H1 (cell line): ENCODE measurements around the gene PGF. TPM values are rescaled to one million over a fixed set of nuclear protein-coding genes. Genes with fewer than 3 reads are reported as not detected.

ENCODE experiments used
- CTCF ChIA-PET: fragments of 300-600 bp; sonication (Branson Sonifier 250); formaldehyde crosslinking; loops from one replicate; lab custom pipeline; 2021; ENCODE audit not compliant: partially characterized antibody; lab: Charles Lee
- POLR2A ChIA-PET: fragments of 300-600 bp; sonication (Branson Sonifier 250); formaldehyde crosslinking; loops from one replicate; lab custom pipeline; 2021; ENCODE audit warnings: inconsistent platforms; ENCODE audit not compliant: partially characterized antibody; lab: Charles Lee
- DNase-seq, 2 experiments: peaks; one replicate each; pipeline versions ENCODE4 v3.0.0 to v3.0.0-alpha.2; 2010 to 2022; ENCODE audit warnings: low spot score in 2 of 2, low read depth in 1 of 2, mixed read lengths in 1 of 2
- FAIRE-seq: peaks from 2 replicates; lab custom pipeline; 2011; peaks lifted over from hg19 to GRCh38; lab: Jason Lieb, UNC
- H2AFZ ChIP-seq: 2 replicates; pipeline ENCODE4 v1.8.1; 2012; ENCODE audit warnings: low read length, inconsistent platforms
- H2AK5ac ChIP-seq: 2 replicates; pipeline ENCODE4 v1.6.1; 2013; ENCODE audit warnings: low read depth, low read length
- H2BK120ac ChIP-seq: replicated peaks from 2 replicates; pipeline ENCODE3; 2013; ENCODE audit warnings: low read depth, low read length, inconsistent platforms
- H2BK12ac ChIP-seq: 2 replicates; pipeline ENCODE4 v1.6.1; 2013; ENCODE audit warnings: low read depth, low read length
- H2BK15ac ChIP-seq: 2 replicates; pipeline ENCODE4 v1.6.1; 2013; ENCODE audit warnings: low read length
- H2BK20ac ChIP-seq: 2 replicates; pipeline ENCODE4 v1.6.1; 2013; ENCODE audit warnings: low read length
- H2BK5ac ChIP-seq: 2 replicates; pipeline ENCODE4 v1.6.1; 2013; ENCODE audit warnings: low read depth, low read length
- H3K14ac ChIP-seq: 2 replicates; pipeline ENCODE4 v1.6.1; 2013; ENCODE audit warnings: inconsistent platforms; ENCODE audit not compliant: insufficient read length
- H3K18ac ChIP-seq: 2 replicates; pipeline ENCODE4 v1.6.1; 2013; ENCODE audit warnings: low read length; ENCODE audit errors: extremely low read depth
- H3K23ac ChIP-seq: 2 replicates; pipeline ENCODE4 v1.6.1; 2013; ENCODE audit warnings: inconsistent platforms; ENCODE audit not compliant: insufficient read length
- H3K23me2 ChIP-seq: 2 replicates; pipeline ENCODE4 v1.6.1; 2013; ENCODE audit warnings: low read depth, low read length
- H3K27ac ChIP-seq: 2 replicates; pipeline ENCODE4 v1.6.1; 2011; ENCODE audit warnings: low read depth, low read length, inconsistent platforms
- H3K27me3 ChIP-seq, 4 experiments: replicated peaks in 1 of 4; 1 replicate in 1 of 4; 2 replicates in 3 of 4; pipeline versions ENCODE4 v1.6.1 to v1.8.1; 2011 to 2013; ENCODE audit warnings: low read length in 3 of 4, mild to moderate bottlenecking in 3 of 4, inconsistent platforms in 2 of 4, mixed read lengths in 2 of 4, moderate library complexity in 1 of 4; ENCODE audit not compliant: control insufficient read depth in 3 of 4, insufficient read depth in 3 of 4; ENCODE audit errors: extremely low read depth in 1 of 4
- H3K36me3 ChIP-seq, 4 experiments: 2 replicates each; pipeline versions ENCODE4 v1.6.1 to v1.8.1; 2011 to 2013; ENCODE audit warnings: mild to moderate bottlenecking in 4 of 4, low read length in 3 of 4, moderate library complexity in 2 of 4, control low read depth in 1 of 4, inconsistent platforms in 1 of 4; ENCODE audit not compliant: insufficient read depth in 4 of 4, control insufficient read depth in 2 of 4
- H3K4ac ChIP-seq: replicated peaks from 2 replicates; pipeline ENCODE3; 2013; ENCODE audit warnings: low read length, low read depth, mixed read lengths, inconsistent platforms; ENCODE audit not compliant: insufficient read length
- H3K4me1 ChIP-seq, 4 experiments: replicated peaks in 1 of 4; 1 replicate in 1 of 4; 2 replicates in 3 of 4; pipeline versions ENCODE4 v1.6.1 to v1.8.1; 2011 to 2013; ENCODE audit warnings: low read length in 3 of 4, inconsistent platforms in 2 of 4, mixed read lengths in 1 of 4; ENCODE audit not compliant: insufficient read depth in 4 of 4, control insufficient read depth in 3 of 4
- H3K4me2 ChIP-seq, 2 experiments: 2 replicates each; pipeline versions ENCODE4 v1.6.1 to v1.8.1; 2011 to 2013; ENCODE audit warnings: low read depth in 2 of 2, low read length in 2 of 2, control low read depth in 1 of 2, inconsistent platforms in 1 of 2, mild to moderate bottlenecking in 1 of 2; ENCODE audit not compliant: insufficient read depth in 1 of 2
- H3K4me3 ChIP-seq, 4 experiments: fragments of 200-600, 300-600 bp in 1 of 4; sonication (generic), shearing (Covaris generic), sonication (Bioruptor Twin) in 1 of 4; 2 replicates each; pipeline versions ENCODE4 v1.5.1 to v1.8.1; 2011 to 2016; ENCODE audit warnings: low read length in 4 of 4, low read depth in 3 of 4, control low read depth in 2 of 4, inconsistent platforms in 2 of 4, mild to moderate bottlenecking in 2 of 4, mixed read lengths in 1 of 4, moderate library complexity in 1 of 4; ENCODE audit not compliant: insufficient read depth in 2 of 4; ENCODE audit errors: extremely low read depth in 1 of 4
- H3K56ac ChIP-seq: replicated peaks from 2 replicates; pipeline ENCODE3; 2013; ENCODE audit warnings: low read depth, mild to moderate bottlenecking, mixed read lengths, low read length, inconsistent platforms; ENCODE audit not compliant: insufficient read length
- H3K79me1 ChIP-seq: 2 replicates; pipeline ENCODE4 v1.6.1; 2013; ENCODE audit warnings: low read depth, low read length, control low read depth
- H3K79me2 ChIP-seq, 2 experiments: 2 replicates each; pipeline versions ENCODE4 v1.6.1 to v1.8.1; 2012 to 2013; ENCODE audit warnings: low read length in 2 of 2, mild to moderate bottlenecking in 2 of 2, inconsistent platforms in 1 of 2; ENCODE audit not compliant: insufficient read depth in 2 of 2, control insufficient read depth in 1 of 2
- H3K9ac ChIP-seq, 4 experiments: replicated peaks in 1 of 4; 1 replicate in 1 of 4; 2 replicates in 3 of 4; pipeline versions ENCODE4 v1.6.1 to v1.8.1; 2011 to 2013; ENCODE audit warnings: low read depth in 3 of 4, low read length in 3 of 4, control low read depth in 2 of 4, mild to moderate bottlenecking in 2 of 4, moderate library complexity in 2 of 4, inconsistent platforms in 1 of 4; ENCODE audit errors: extremely low read depth in 1 of 4
- H3K9me3 ChIP-seq, 2 experiments: 2 replicates each; pipeline versions ENCODE4 v1.6.1 to v1.8.1; 2012 to 2013; ENCODE audit warnings: mild to moderate bottlenecking in 2 of 2, moderate library complexity in 2 of 2, control low read depth in 1 of 2, inconsistent platforms in 1 of 2, low read depth in 1 of 2, low read length in 1 of 2, mixed read lengths in 1 of 2; ENCODE audit not compliant: insufficient read depth in 2 of 2
- H4K20me1 ChIP-seq, 2 experiments: replicated peaks in 1 of 2; 2 replicates each; pipeline versions ENCODE3 to v1.8.1; 2011 to 2013; ENCODE audit warnings: inconsistent platforms in 2 of 2, low read length in 2 of 2, mild to moderate bottlenecking in 1 of 2; ENCODE audit not compliant: insufficient read depth in 2 of 2, control insufficient read depth in 1 of 2
- H4K5ac ChIP-seq: 2 replicates; pipeline ENCODE4 v1.6.1; 2013; ENCODE audit warnings: low read length, low read depth, mixed read lengths, inconsistent platforms; ENCODE audit not compliant: insufficient read length
- H4K8ac ChIP-seq: 2 replicates; pipeline ENCODE4 v1.8.0; 2013; ENCODE audit warnings: mild to moderate bottlenecking, moderate library complexity, low read length, inconsistent platforms; ENCODE audit not compliant: insufficient read depth; ENCODE audit errors: extremely low read depth
- H4K91ac ChIP-seq: replicated peaks from 2 replicates; pipeline ENCODE3; 2013; ENCODE audit warnings: low read length, mixed read lengths, inconsistent platforms; ENCODE audit not compliant: insufficient read length
- CEBPB ChIP-seq: IDR thresholded peaks from 2 replicates; pipeline ENCODE4 v1.6.1; 2012; ENCODE audit warnings: low read depth, low read length
- CHD1 ChIP-seq: IDR thresholded peaks from 2 replicates; pipeline ENCODE4 v1.6.1; 2012; ENCODE audit warnings: low read depth, low read length, improper control_type of control experiment
- EGR1 ChIP-seq: IDR thresholded peaks from 2 replicates; pipeline ENCODE4 v1.6.1; 2011; ENCODE audit warnings: low read depth, low read length, borderline replicate concordance
- JUN ChIP-seq: IDR thresholded peaks from 2 replicates; pipeline ENCODE4 v1.6.1; 2011; ENCODE audit warnings: low read depth, mild to moderate bottlenecking, improper control_type of control experiment, low read length
- KDM1A ChIP-seq: fragments of 200-600, 300-600 bp; sonication (generic); IDR thresholded peaks from 2 replicates; pipeline ENCODE4 v1.7.1; 2016; ENCODE audit warnings: mild to moderate bottlenecking, low read length, borderline replicate concordance
- KDM4A ChIP-seq: IDR thresholded peaks from one replicate; pipeline ENCODE4 v1.7.1; 2012; ENCODE audit warnings: low read depth, mild to moderate bottlenecking, moderate library complexity, low read length, inconsistent platforms; ENCODE audit not compliant: severe bottlenecking
- KDM5A ChIP-seq: fragments of 200-600 bp; IDR thresholded peaks from 2 replicates; pipeline ENCODE4 v1.7.1; 2012; ENCODE audit warnings: mild to moderate bottlenecking, low read length, inconsistent platforms, mixed read lengths
- SAP30 ChIP-seq: fragments of 300-600 bp; sonication (generic); IDR thresholded peaks from 2 replicates; pipeline ENCODE4 v1.7.1; 2012; ENCODE audit warnings: low read length, moderate library complexity, mild to moderate bottlenecking, inconsistent platforms; ENCODE audit not compliant: insufficient read depth, insufficient replicate concordance
- SIN3A ChIP-seq, 2 experiments: IDR thresholded peaks in 1 of 2; conservative IDR thresholded peaks in 1 of 2; 2 replicates each; pipeline ENCODE4 v1.6.1; 2011 to 2012; ENCODE audit warnings: low read length in 2 of 2, improper control_type of control experiment in 1 of 2, low read depth in 1 of 2, mild to moderate bottlenecking in 1 of 2
- SIX5 ChIP-seq: IDR thresholded peaks from 2 replicates; pipeline ENCODE4 v1.6.1; 2011; ENCODE audit warnings: mild to moderate bottlenecking, low read depth, low read length
- SP4 ChIP-seq: IDR thresholded peaks from 2 replicates; pipeline ENCODE4 v1.6.1; 2012; ENCODE audit warnings: low read length, inconsistent platforms
- TCF12 ChIP-seq: IDR thresholded peaks from 2 replicates; pipeline ENCODE4 v1.6.1; 2011; ENCODE audit warnings: low read depth, mild to moderate bottlenecking, low read length
- USF2 ChIP-seq: IDR thresholded peaks from 2 replicates; pipeline ENCODE4 v1.6.1; 2011; ENCODE audit warnings: low read length, improper control_type of control experiment
- YY1 ChIP-seq: IDR thresholded peaks from 2 replicates; pipeline ENCODE4 v1.6.1; 2011; ENCODE audit warnings: low read depth, mild to moderate bottlenecking, low read length
- WGBS, 2 experiments: shearing (Covaris generic) in 1 of 2; methylation state at CpG; one replicate each; pipeline versions ENCODE4 v1.1.6 to v1.1.7; 2013 to 2015; ENCODE audit warnings: low lambda C conversion rate in 2 of 2, mixed read lengths in 2 of 2, inconsistent platforms in 1 of 2, low coverage in 1 of 2, missing lambda C conversion rate in 1 of 2; ENCODE audit not compliant: insufficient replicate concordance in 2 of 2, insufficient coverage in 1 of 2, insufficient read length in 1 of 2; ENCODE audit errors: extremely low coverage in 1 of 2, missing lambda C conversion rate in 1 of 2; 5-methylcytosine and 5-hydroxymethylcytosine counted together
- polyA plus RNA-seq, 7 experiments: library from polyadenylated mRNA; depleted of rRNA in 3 of 7; stranded (reverse) in 5 of 7; unstranded in 2 of 7; fragments of >200 nt in 5 of 7; fragments of 200-250 nt in 2 of 7; gene quantifications; 1 replicate in 5 of 7; 2 replicates in 1 of 7; 4 replicates in 1 of 7; pipeline versions ENCODE4 v1.2.1 to v1.2.3, GENCODE V29; 2011 to 2013; ENCODE audit warnings: missing spikeins in 2 of 7, mixed read lengths in 2 of 7
- total RNA-seq: library from RNA; stranded (reverse); fragmentation: NEBNext Ultra II Directional; extraction: Animal tissue kit (Norgen Biotek cat#: 25700); gene quantifications from 2 replicates; pipeline ENCODE4 v1.2.1, GENCODE V29; 2021

Gene PGF
- total and polyA plus RNA-seq, 2 of the 8 experiments (the other 6 are each of a cell fraction or from before 2014, with no cell fraction given): 2.1 to 4.1 TPM

- Histone ChIP-seq H4K91ac (no peak overlapping the region), H3K14ac (no peak overlapping the region), H2BK15ac (no peak overlapping the region), H4K5ac (no peak overlapping the region), H3K4me1 (peaks cover 0 to 30% (median 24%) of the 10 kb centered on the region in 4 experiments; a peak in 6 of 7 replicates), H4K8ac (no peak overlapping the region), H2AFZ (no peak overlapping the region), H3K18ac (no peak overlapping the region), H3K9me3 (no peaks in the 10 kb centered on the region), H2AK5ac (no peak overlapping the region), H4K20me1 (no peaks in the 10 kb centered on the region), H3K36me3 (no peaks in the 10 kb centered on the region), H3K79me2 (no peaks in the 10 kb centered on the region), H3K79me1 (no peaks in the 10 kb centered on the region), H2BK12ac (no peak overlapping the region), H3K4me3 (no peak overlapping the region), H3K27ac (no peak overlapping the region), H3K4me2 (no peak overlapping the region), H3K9ac (no peak overlapping the region), H3K56ac (no peak overlapping the region), H2BK120ac (no peak overlapping the region), H3K27me3 (peaks cover 0 to 2% (median 0%) of the 10 kb centered on the region in 4 experiments; a peak in 1 of 7 replicates), H3K23ac (no peak overlapping the region), H3K23me2 (no peaks in the 10 kb centered on the region), H2BK20ac (no peak overlapping the region), H2BK5ac (no peak overlapping the region), H3K4ac (no peak overlapping the region)
- POLR2A ChIA-PET: no interaction called here
- 63% methylated on average over 1 of the region's 1 CpG; no CpG with 5 or more reads in 1 of the 2 experiments for WGBS, 2 experiments
- FAIRE-seq (no peak), DNase-seq (no peak)
- CTCF ChIA-PET: interaction anchor here (0.7 to 1.5 kb wide), 7 partner anchors 9 to 78 kb away, joined by 3 to 7 read pairs (median 3); no protein-coding TSS in a partner anchor
- TF ChIP-seq SIX5 (no peak), TCF12 (no peak), CEBPB (no peak), EGR1 (no peak), USF2 (no peak), KDM5A (no peak), KDM4A (no peak), SIN3A (conservative IDR thresholded peaks at IDR 0.05 in 1 of 2, IDR thresholded peaks at IDR 0.05 in 1 of 2; ENCODE audit: low read depth in 1 of 2, low read length in 2 of 2) (no peak), KDM1A (no peak), YY1 (no peak), CHD1 (no peak), SP4 (no peak), JUN (no peak), SAP30 (no peak)
Measured at GRCh38 chr14:74983343-74983742, 27.9 kb upstream of the PGF start.
